HCT116 (cell line): ENCODE measurements around the gene ISOC2.

Experiments used
- ATF3 ChIP-seq: IDR thresholded peaks from 2 replicates; pipeline ENCODE4 v1.6.1; 2012
- CEBPB ChIP-seq: IDR thresholded peaks from 2 replicates; pipeline ENCODE4 v1.6.1; 2012; ENCODE audit warnings: low read depth
- EGR1 ChIP-seq: IDR thresholded peaks from 2 replicates; pipeline ENCODE4 v1.6.1; 2012; ENCODE audit warnings: low read depth
- EZH2 ChIP-seq: fragments of 200-600 bp; sonication (generic); IDR thresholded peaks from 2 replicates; pipeline ENCODE4 v1.6.1; 2017; ENCODE audit warnings: antibody characterized with exemption, mixed run types
- EZH2phosphoT487 ChIP-seq: fragments of 200-600 bp; IDR thresholded peaks from 2 replicates; pipeline ENCODE4 v1.6.1; 2018; ENCODE audit warnings: antibody characterized with exemption, borderline replicate concordance
- FOSL1 ChIP-seq: IDR thresholded peaks from 2 replicates; pipeline ENCODE4 v1.6.1; 2012; ENCODE audit warnings: low read depth
- POLR2A ChIP-seq: IDR thresholded peaks from 2 replicates; pipeline ENCODE4 v1.7.0; 2011; ENCODE audit warnings: borderline replicate concordance; ENCODE audit not compliant: insufficient read depth, insufficient read length; ENCODE audit errors: extremely low read depth
- POLR2AphosphoS5 ChIP-seq: IDR thresholded peaks from 2 replicates; pipeline ENCODE4 v1.6.1; 2011; ENCODE audit warnings: mild to moderate bottlenecking, low read depth, low read length, moderate library complexity
- RAD21 ChIP-seq: IDR thresholded peaks from 2 replicates; pipeline ENCODE4 v1.6.1; 2012; ENCODE audit warnings: low read depth, mild to moderate bottlenecking
- ZFX ChIP-seq: fragments of 450-650 bp; IDR thresholded peaks from 2 replicates; pipeline ENCODE4 v1.6.1; 2017
- TF ChIP-seq, protein P1 (sequence below), 3 experiments: fragments of 200-600 bp in 1 of 3; sonication (generic) in 1 of 3; IDR thresholded peaks in 2 of 3; conservative IDR thresholded peaks in 1 of 3; 2 replicates each; pipeline ENCODE4 v1.5.1; 2012 to 2017; ENCODE audit warnings: low read depth in 2 of 3, low read length in 2 of 3, antibody characterized with exemption in 1 of 3, borderline replicate concordance in 1 of 3, control low read depth in 1 of 3, mild to moderate bottlenecking in 1 of 3, mixed read lengths in 1 of 3, mixed run types in 1 of 3, moderate library complexity in 1 of 3; ENCODE audit not compliant: insufficient read depth in 1 of 3
- TF ChIP-seq, protein P2 (sequence below): IDR thresholded peaks from 2 replicates; pipeline ENCODE4 v1.6.1; 2012; ENCODE audit warnings: low read depth
- TF ChIP-seq, protein P3 (sequence below): IDR thresholded peaks from 2 replicates; pipeline ENCODE4 v1.6.1; 2011; ENCODE audit warnings: mild to moderate bottlenecking, low read length, moderate library complexity; ENCODE audit not compliant: insufficient replicate concordance; ENCODE audit errors: extremely low read depth

GRCh38 chr19:55447421-55448174 is 13.8 kb downstream of the ISOC2 start:
- no peak for TF ChIP-seq POLR2A
- no peak for TF ChIP-seq POLR2AphosphoS5
- TF ChIP-seq, protein P1, sequence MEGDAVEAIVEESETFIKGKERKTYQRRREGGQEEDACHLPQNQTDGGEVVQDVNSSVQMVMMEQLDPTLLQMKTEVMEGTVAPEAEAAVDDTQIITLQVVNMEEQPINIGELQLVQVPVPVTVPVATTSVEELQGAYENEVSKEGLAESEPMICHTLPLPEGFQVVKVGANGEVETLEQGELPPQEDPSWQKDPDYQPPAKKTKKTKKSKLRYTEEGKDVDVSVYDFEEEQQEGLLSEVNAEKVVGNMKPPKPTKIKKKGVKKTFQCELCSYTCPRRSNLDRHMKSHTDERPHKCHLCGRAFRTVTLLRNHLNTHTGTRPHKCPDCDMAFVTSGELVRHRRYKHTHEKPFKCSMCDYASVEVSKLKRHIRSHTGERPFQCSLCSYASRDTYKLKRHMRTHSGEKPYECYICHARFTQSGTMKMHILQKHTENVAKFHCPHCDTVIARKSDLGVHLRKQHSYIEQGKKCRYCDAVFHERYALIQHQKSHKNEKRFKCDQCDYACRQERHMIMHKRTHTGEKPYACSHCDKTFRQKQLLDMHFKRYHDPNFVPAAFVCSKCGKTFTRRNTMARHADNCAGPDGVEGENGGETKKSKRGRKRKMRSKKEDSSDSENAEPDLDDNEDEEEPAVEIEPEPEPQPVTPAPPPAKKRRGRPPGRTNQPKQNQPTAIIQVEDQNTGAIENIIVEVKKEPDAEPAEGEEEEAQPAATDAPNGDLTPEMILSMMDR (IDR thresholded peaks at IDR 0.05 in 2 of 3, conservative IDR thresholded peaks at IDR 0.05 in 1 of 3; ENCODE audit: borderline replicate concordance in 1 of 3, insufficient read depth in 1 of 3, low read depth in 2 of 3, low read length in 2 of 3): no peak
- TF ChIP-seq EZH2phosphoT487: no peak
- TF ChIP-seq, protein P2, sequence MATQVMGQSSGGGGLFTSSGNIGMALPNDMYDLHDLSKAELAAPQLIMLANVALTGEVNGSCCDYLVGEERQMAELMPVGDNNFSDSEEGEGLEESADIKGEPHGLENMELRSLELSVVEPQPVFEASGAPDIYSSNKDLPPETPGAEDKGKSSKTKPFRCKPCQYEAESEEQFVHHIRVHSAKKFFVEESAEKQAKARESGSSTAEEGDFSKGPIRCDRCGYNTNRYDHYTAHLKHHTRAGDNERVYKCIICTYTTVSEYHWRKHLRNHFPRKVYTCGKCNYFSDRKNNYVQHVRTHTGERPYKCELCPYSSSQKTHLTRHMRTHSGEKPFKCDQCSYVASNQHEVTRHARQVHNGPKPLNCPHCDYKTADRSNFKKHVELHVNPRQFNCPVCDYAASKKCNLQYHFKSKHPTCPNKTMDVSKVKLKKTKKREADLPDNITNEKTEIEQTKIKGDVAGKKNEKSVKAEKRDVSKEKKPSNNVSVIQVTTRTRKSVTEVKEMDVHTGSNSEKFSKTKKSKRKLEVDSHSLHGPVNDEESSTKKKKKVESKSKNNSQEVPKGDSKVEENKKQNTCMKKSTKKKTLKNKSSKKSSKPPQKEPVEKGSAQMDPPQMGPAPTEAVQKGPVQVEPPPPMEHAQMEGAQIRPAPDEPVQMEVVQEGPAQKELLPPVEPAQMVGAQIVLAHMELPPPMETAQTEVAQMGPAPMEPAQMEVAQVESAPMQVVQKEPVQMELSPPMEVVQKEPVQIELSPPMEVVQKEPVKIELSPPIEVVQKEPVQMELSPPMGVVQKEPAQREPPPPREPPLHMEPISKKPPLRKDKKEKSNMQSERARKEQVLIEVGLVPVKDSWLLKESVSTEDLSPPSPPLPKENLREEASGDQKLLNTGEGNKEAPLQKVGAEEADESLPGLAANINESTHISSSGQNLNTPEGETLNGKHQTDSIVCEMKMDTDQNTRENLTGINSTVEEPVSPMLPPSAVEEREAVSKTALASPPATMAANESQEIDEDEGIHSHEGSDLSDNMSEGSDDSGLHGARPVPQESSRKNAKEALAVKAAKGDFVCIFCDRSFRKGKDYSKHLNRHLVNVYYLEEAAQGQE: no peak
- TF ChIP-seq, protein P3, sequence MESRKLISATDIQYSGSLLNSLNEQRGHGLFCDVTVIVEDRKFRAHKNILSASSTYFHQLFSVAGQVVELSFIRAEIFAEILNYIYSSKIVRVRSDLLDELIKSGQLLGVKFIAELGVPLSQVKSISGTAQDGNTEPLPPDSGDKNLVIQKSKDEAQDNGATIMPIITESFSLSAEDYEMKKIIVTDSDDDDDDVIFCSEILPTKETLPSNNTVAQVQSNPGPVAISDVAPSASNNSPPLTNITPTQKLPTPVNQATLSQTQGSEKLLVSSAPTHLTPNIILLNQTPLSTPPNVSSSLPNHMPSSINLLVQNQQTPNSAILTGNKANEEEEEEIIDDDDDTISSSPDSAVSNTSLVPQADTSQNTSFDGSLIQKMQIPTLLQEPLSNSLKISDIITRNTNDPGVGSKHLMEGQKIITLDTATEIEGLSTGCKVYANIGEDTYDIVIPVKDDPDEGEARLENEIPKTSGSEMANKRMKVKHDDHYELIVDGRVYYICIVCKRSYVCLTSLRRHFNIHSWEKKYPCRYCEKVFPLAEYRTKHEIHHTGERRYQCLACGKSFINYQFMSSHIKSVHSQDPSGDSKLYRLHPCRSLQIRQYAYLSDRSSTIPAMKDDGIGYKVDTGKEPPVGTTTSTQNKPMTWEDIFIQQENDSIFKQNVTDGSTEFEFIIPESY: no peak
- TF ChIP-seq EGR1: no peak
- no peak for TF ChIP-seq ZFX
- no peak for TF ChIP-seq FOSL1
- TF ChIP-seq ATF3: no peak
- TF ChIP-seq RAD21: no peak
- TF ChIP-seq EZH2: no peak
- TF ChIP-seq CEBPB: no peak
